ENCODE measurements around the gene ZNF544.

DNA sequence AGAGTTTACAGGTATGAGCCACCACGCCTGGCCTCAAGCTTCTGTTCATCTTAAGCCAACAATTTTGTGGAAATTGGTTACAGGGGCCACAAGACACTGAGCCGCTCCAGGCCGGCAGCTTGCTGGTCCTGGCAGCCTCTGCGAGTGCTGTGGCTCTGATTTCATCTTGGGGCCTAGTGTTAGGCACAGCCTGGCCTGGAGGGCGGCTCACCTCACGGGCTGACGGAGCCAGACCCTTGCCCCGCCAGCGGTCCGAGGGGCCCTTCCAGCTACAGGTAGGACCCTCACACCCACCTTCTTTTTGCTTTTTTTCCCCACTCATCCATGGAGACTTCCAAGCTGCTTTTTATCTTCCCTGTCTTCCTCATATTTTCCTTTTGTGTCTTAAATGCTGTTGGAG, 8.6 kb downstream of the ZNF544 start:
- TF ChIP-seq EZH2 (IDR thresholded peaks at IDR 0.05; ENCODE audit: borderline replicate concordance, insufficient read depth, low read depth, low read length, poor library complexity, severe bottlenecking): no peak
- TF ChIP-seq, protein P1, sequence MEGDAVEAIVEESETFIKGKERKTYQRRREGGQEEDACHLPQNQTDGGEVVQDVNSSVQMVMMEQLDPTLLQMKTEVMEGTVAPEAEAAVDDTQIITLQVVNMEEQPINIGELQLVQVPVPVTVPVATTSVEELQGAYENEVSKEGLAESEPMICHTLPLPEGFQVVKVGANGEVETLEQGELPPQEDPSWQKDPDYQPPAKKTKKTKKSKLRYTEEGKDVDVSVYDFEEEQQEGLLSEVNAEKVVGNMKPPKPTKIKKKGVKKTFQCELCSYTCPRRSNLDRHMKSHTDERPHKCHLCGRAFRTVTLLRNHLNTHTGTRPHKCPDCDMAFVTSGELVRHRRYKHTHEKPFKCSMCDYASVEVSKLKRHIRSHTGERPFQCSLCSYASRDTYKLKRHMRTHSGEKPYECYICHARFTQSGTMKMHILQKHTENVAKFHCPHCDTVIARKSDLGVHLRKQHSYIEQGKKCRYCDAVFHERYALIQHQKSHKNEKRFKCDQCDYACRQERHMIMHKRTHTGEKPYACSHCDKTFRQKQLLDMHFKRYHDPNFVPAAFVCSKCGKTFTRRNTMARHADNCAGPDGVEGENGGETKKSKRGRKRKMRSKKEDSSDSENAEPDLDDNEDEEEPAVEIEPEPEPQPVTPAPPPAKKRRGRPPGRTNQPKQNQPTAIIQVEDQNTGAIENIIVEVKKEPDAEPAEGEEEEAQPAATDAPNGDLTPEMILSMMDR (IDR thresholded peaks at IDR 0.05): no peak
